ENCODE data around the gene MACF1.

DNA sequence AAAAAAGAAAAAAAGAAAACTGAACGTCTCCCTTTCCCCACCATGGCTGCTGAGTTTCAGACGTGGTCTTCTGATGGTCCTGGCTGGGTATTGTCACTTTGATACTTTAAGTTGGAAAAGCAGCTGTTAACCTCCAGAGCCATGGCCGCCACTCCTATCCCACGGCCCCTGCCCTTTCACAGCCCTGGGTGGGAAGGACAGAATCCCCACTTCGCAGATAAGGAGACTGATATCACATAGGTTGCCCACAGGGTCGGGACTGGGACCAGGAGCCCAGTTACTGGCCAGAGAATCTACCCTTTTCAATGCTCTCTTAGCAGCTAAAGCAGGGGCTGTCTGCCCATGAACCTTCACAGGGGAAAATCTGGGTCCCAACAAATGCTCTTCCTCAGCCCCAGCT, 303.8 kb downstream of the MACF1 start:
- TF ChIP-seq, protein P1, sequence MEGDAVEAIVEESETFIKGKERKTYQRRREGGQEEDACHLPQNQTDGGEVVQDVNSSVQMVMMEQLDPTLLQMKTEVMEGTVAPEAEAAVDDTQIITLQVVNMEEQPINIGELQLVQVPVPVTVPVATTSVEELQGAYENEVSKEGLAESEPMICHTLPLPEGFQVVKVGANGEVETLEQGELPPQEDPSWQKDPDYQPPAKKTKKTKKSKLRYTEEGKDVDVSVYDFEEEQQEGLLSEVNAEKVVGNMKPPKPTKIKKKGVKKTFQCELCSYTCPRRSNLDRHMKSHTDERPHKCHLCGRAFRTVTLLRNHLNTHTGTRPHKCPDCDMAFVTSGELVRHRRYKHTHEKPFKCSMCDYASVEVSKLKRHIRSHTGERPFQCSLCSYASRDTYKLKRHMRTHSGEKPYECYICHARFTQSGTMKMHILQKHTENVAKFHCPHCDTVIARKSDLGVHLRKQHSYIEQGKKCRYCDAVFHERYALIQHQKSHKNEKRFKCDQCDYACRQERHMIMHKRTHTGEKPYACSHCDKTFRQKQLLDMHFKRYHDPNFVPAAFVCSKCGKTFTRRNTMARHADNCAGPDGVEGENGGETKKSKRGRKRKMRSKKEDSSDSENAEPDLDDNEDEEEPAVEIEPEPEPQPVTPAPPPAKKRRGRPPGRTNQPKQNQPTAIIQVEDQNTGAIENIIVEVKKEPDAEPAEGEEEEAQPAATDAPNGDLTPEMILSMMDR (IDR thresholded peaks at IDR 0.05): no peak
- TF ChIP-seq POLR2A (IDR thresholded peaks at IDR 0.05): no peak
